Measurements from ENCODE around the gene HRAS. TPM values are rescaled to one million over a fixed set of nuclear protein-coding genes. Genes with fewer than 3 reads are reported as not detected.

The HRAS gene
- total RNA-seq, 1 experiment from 2014 or later: 175 TPM

GRCh38 chr11:495537-495931 is 39.8 kb downstream of the HRAS start:
- intact Hi-C loops (cut with micrococcal nuclease; ENCODE audit: unreplicated experiment) (no loop called here), in situ Hi-C loops (cut with HindIII; ENCODE audit: low pct_unique_long_range_greater_than_20kb, low sequenced_read_pairs) (no loop called here)
- BruUV-seq (replicated peaks): no TSS peak
- no peaks in the 10 kb centered on the region for H3K9me3 ChIP-seq (ENCODE audit: control insufficient read depth, insufficient read depth, low read depth, low read length)
- TF ChIP-seq REST (IDR thresholded peaks at IDR 0.05; ENCODE audit: insufficient read depth in 1 of 2, low read depth in 2 of 2, low read length in 1 of 2) (no peak), CTCF (IDR thresholded peaks at IDR 0.05) (no peak), SIN3A (IDR thresholded peaks at IDR 0.05; ENCODE audit: borderline replicate concordance, insufficient read depth, low read depth, low read length) (no peak), POLR2AphosphoS5 (IDR thresholded peaks at IDR 0.05; ENCODE audit: low read depth, low read length) (no peak; the same call in 1 of the 2 replicates), TCF7L2 (IDR thresholded peaks at IDR 0.05; ENCODE audit: low read depth, low read length) (no peak)
- ATAC-seq (no peak), DNase-seq (ENCODE audit: low read depth, low spot score) (no peak)
- no peaks in the 10 kb centered on the region for H3K4me1 ChIP-seq (ENCODE audit: control insufficient read depth, insufficient read depth, low read length)
- no peak overlapping the region for H3K27ac ChIP-seq (ENCODE audit: low read length)
- H3K36me3 ChIP-seq (ENCODE audit: control insufficient read depth, insufficient read depth, low read length): peaks cover 15% of the 10 kb centered on the region; the same call in 1 of the 2 replicates
- no peak overlapping the region for H3K4me3 ChIP-seq (ENCODE audit: low read depth in 2 of 2, low read length in 2 of 2)
- ChIA-PET CTCF (no interaction called here), POLR2A (no interaction called here)
- no peaks in the 10 kb centered on the region for H3K27me3 ChIP-seq (ENCODE audit: control insufficient read depth, insufficient read depth, low read length)

- intact Hi-C loops (cut with micrococcal nuclease; ENCODE audit: unreplicated experiment) (no loop called here), in situ Hi-C loops (cut with HindIII; ENCODE audit: low pct_unique_long_range_greater_than_20kb, low sequenced_read_pairs) (no loop called here)
- Histone ChIP-seq H3K27me3 (ENCODE audit: control insufficient read depth, insufficient read depth, low read length) (no peaks in the 10 kb centered on the region), H3K36me3 (ENCODE audit: control insufficient read depth, insufficient read depth, low read length) (peaks cover 9% of the 10 kb centered on the region; the same call in 1 of the 2 replicates), H3K4me1 (ENCODE audit: control insufficient read depth, insufficient read depth, low read length) (no peaks in the 10 kb centered on the region), H3K27ac (ENCODE audit: low read length) (no peak overlapping the region), H3K9me3 (ENCODE audit: control insufficient read depth, insufficient read depth, low read depth, low read length) (no peaks in the 10 kb centered on the region), H3K4me3 (ENCODE audit: low read depth in 2 of 2, low read length in 2 of 2) (no peak overlapping the region)
- BruUV-seq (replicated peaks): no TSS peak
- DNase-seq (ENCODE audit: low read depth, low spot score) (no peak), ATAC-seq (peak; percentile 17)
- ChIA-PET CTCF (interaction anchor here (0.6 to 0.7 kb wide), 2 partner anchors 24 to 271 kb away, joined by 4 to 14 read pairs; no protein-coding TSS in a partner anchor), POLR2A (no interaction called here)
- TF ChIP-seq CTCF (IDR thresholded peaks at IDR 0.05) (no peak), REST (IDR thresholded peaks at IDR 0.05; ENCODE audit: insufficient read depth in 1 of 2, low read depth in 2 of 2, low read length in 1 of 2) (no peak), POLR2AphosphoS5 (IDR thresholded peaks at IDR 0.05; ENCODE audit: low read depth, low read length) (0 out of 2 replicates have a peak, but pooled peaks have one; percentile 29), SIN3A (IDR thresholded peaks at IDR 0.05; ENCODE audit: borderline replicate concordance, insufficient read depth, low read depth, low read length) (0 out of 2 replicates have a peak, but pooled peaks have one; percentile 50), TCF7L2 (IDR thresholded peaks at IDR 0.05; ENCODE audit: low read depth, low read length) (no peak)
Measured at GRCh38 chr11:494761-495536, 40.4 kb downstream of the HRAS start.

Measured in Panc1 (cell line).